Prostate gland (tissue), 2 donors: Measurements from ENCODE around the gene CNTRL. TPM values are rescaled to one million over a fixed set of nuclear protein-coding genes. Genes with fewer than 3 reads are reported as not detected.
"Not testable (repeated sequence)": the region's sequence is repeated elsewhere in the genome, so short reads cannot be mapped to it uniquely, and the experiment has no call there.

Source experiments
- DNase-seq: peaks from one replicate; pipeline ENCODE4 v3.0.0-alpha.2; 2019; ENCODE audit warnings: low spot score
- H3K27ac ChIP-seq, 2 donors: fragments of 200-600 bp; sonication (generic); 2 replicates each; pipeline ENCODE4 v1.5.1; 2017 to 2019
- H3K27me3 ChIP-seq: fragments of 200-600 bp; sonication (generic); replicated peaks from 2 replicates; pipeline ENCODE4 v1.5.1; 2019; ENCODE audit not compliant: insufficient read depth
- H3K36me3 ChIP-seq, 2 donors: fragments of 200-600 bp; sonication (generic); 1 replicate in 1 of 2; 2 replicates in 1 of 2; pipeline versions ENCODE4 v1.5.1 to v1.8.1; 2017 to 2019
- H3K4me1 ChIP-seq: fragments of 200-600 bp; sonication (generic); replicated peaks from 2 replicates; pipeline ENCODE4 v1.5.1; 2019
- H3K4me3 ChIP-seq, 2 donors: fragments of 200-600 bp; sonication (generic); 2 replicates each; pipeline ENCODE4 v1.5.1; 2017 to 2019
- H3K9me3 ChIP-seq: fragments of 200-600 bp; sonication (generic); 2 replicates; pipeline ENCODE4 v1.5.1; 2017
- POLR2A ChIP-seq: fragments of 450-650 bp; IDR thresholded peaks from one replicate; pipeline ENCODE4 v1.6.1; 2016; ENCODE audit warnings: antibody characterized with exemption, mild to moderate bottlenecking
- POLR2AphosphoS5 ChIP-seq: sonication (generic); formaldehyde crosslinking; IDR thresholded peaks from one replicate; pipeline ENCODE4 v1.6.1; 2017; ENCODE audit warnings: antibody characterized with exemption
- WGBS: methylation state at CpG from one replicate; pipeline ENCODE4 v1.1.5; 2018; 5-methylcytosine and 5-hydroxymethylcytosine counted together
- intact Hi-C: fragments of 100-400 bp; cut with DNase I; formaldehyde crosslinking; loops from one replicate; pipeline ENCODE4 v1.14.2; 2022
- total RNA-seq, 2 donors: library from RNA; depleted of rRNA; stranded (reverse); fragments of >200 nt; gene quantifications; one replicate each; pipeline ENCODE4 v1.1.0, GENCODE V29; 2016
- TF ChIP-seq, protein P1 (sequence below), 4 experiments: fragments of 200-600 bp in 2 of 4; fragments of 450-650 bp in 2 of 4; sonication (generic) in 2 of 4; IDR thresholded peaks; 1 replicate in 3 of 4; 2 replicates in 1 of 4; pipeline ENCODE4 v1.5.1; 2016 to 2019; ENCODE audit warnings: antibody characterized with exemption in 4 of 4, mild to moderate bottlenecking in 2 of 4, moderate library complexity in 2 of 4

Gene CNTRL
- total RNA-seq, 2 donors from 2014 or later, result 10.3 to 21.9 TPM

- no peaks in the 10 kb centered on the region for H3K27me3 ChIP-seq
- TF ChIP-seq POLR2AphosphoS5, result no peak
- TF ChIP-seq POLR2A, result no peak
- TF ChIP-seq, protein P1, sequence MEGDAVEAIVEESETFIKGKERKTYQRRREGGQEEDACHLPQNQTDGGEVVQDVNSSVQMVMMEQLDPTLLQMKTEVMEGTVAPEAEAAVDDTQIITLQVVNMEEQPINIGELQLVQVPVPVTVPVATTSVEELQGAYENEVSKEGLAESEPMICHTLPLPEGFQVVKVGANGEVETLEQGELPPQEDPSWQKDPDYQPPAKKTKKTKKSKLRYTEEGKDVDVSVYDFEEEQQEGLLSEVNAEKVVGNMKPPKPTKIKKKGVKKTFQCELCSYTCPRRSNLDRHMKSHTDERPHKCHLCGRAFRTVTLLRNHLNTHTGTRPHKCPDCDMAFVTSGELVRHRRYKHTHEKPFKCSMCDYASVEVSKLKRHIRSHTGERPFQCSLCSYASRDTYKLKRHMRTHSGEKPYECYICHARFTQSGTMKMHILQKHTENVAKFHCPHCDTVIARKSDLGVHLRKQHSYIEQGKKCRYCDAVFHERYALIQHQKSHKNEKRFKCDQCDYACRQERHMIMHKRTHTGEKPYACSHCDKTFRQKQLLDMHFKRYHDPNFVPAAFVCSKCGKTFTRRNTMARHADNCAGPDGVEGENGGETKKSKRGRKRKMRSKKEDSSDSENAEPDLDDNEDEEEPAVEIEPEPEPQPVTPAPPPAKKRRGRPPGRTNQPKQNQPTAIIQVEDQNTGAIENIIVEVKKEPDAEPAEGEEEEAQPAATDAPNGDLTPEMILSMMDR (IDR thresholded peaks at IDR 0.05), result no peak
- intact Hi-C loops, result no loop called here
- 74% methylated on average over 6 of the region's 6 CpGs for WGBS
- no peak for DNase-seq
- no peak overlapping the region for H3K4me3 ChIP-seq
- no peaks in the 10 kb centered on the region for H3K4me1 ChIP-seq
- H3K36me3 ChIP-seq, result no peaks in the 10 kb centered on the region
- no peaks in the 10 kb centered on the region for H3K9me3 ChIP-seq
- no peak overlapping the region for H3K27ac ChIP-seq
Observed at GRCh38 chr9:121178676-121179372, 104.1 kb downstream of the CNTRL start.

DNA sequence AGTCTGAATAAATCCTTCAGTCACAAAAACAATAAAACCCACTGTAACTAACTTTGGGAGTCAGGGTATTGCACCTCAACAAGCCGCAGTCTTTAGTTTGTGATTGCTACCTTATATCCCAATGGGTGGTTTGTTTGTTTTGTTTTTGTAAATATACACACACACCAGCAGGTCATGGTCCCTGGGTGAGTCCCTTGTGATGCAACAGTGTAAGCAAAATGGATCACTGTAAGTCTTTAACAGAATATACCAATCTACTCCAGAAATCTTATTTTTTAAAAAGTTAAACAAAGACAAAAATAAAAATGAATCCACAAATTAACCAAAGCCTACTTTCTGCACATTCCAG lies 104.6 kb downstream of the CNTRL start:
- H3K27me3 ChIP-seq, H3K27ac ChIP-seq, H3K36me3 ChIP-seq, intact Hi-C loops, H3K4me3 ChIP-seq, H3K4me1 ChIP-seq, H3K9me3 ChIP-seq, DNase-seq: not testable (repeated sequence)
- 63% methylated on average over 1 of the region's 1 CpG for WGBS

GRCh38 chr9:121179930-121180681 lies 105.4 kb downstream of the CNTRL start:
- WGBS, result 68% methylated on average over 3 of the region's 3 CpGs
- H3K36me3 ChIP-seq, result no peaks in the 10 kb centered on the region
- DNase-seq, result no peak
- no peak for TF ChIP-seq POLR2A
- H3K27ac ChIP-seq, result no peak overlapping the region
- no peaks in the 10 kb centered on the region for H3K27me3 ChIP-seq
- no peak overlapping the region for H3K4me3 ChIP-seq
- no peaks in the 10 kb centered on the region for H3K9me3 ChIP-seq
- intact Hi-C loops, result no loop called here
- no peaks in the 10 kb centered on the region for H3K4me1 ChIP-seq

DNA sequence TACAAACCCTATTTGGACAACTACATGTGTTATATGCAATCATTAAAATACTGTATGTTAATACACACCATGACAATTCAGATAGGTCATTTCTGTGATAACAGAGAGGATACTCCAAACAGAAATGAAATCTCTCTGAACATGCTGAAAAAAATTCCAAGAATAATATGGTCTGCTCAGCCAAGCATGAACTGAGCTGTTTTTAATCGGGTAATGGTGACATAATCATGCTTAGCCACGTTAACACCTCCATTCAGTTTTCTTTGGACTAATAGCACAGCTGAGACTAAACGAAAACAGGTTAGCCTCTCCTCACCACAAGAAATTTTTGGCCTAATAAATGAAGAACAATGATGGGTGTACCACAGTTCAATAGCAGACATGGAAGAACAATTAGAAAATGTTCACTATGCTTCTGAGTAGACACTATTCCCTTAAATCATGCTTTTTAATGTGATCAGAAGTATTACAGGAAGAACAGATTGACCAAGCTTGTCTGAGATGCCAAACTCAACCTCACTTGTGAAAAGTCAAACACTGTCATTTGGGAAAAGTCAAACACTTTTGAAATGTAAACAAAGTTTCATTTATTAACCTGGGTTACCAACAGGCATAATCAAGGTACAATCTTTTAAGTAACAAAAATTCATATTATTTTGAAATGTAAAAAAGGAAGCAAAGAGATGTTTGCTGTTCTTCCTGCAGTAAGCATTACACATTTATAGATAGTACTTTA lies 107.5 kb downstream of the CNTRL start:
- H3K27me3 ChIP-seq, result no peaks in the 10 kb centered on the region
- intact Hi-C loops, result no loop called here
- no peaks in the 10 kb centered on the region for H3K9me3 ChIP-seq
- no peaks in the 10 kb centered on the region for H3K4me1 ChIP-seq
- no peak overlapping the region for H3K27ac ChIP-seq
- H3K4me3 ChIP-seq, result no peak overlapping the region
- 87% methylated on average over 3 of the region's 3 CpGs for WGBS
- H3K36me3 ChIP-seq, result no peaks in the 10 kb centered on the region
- TF ChIP-seq POLR2A (no peak), POLR2AphosphoS5 (no peak)
- TF ChIP-seq, protein P1 (IDR thresholded peaks at IDR 0.05), result no peak
- DNase-seq, result no peak

GRCh38 chr9:121182989-121183388 lies 108.2 kb downstream of the CNTRL start:
- Histone ChIP-seq H3K27ac (no peak overlapping the region), H3K4me1 (no peaks in the 10 kb centered on the region), H3K4me3 (no peak overlapping the region), H3K9me3 (no peaks in the 10 kb centered on the region), H3K36me3 (no peaks in the 10 kb centered on the region), H3K27me3 (no peaks in the 10 kb centered on the region)
- no peak for DNase-seq
- no peak for TF ChIP-seq POLR2AphosphoS5
- no peak for TF ChIP-seq POLR2A
- TF ChIP-seq, protein P1 (IDR thresholded peaks at IDR 0.05), result no peak
- intact Hi-C loops, result no loop called here
